ENCODE results near the gene MRPL10.
A peak's percentile ranks its signal among the peaks of the same experiment; 100 is the strongest.

The MRPL10 gene

DNA sequence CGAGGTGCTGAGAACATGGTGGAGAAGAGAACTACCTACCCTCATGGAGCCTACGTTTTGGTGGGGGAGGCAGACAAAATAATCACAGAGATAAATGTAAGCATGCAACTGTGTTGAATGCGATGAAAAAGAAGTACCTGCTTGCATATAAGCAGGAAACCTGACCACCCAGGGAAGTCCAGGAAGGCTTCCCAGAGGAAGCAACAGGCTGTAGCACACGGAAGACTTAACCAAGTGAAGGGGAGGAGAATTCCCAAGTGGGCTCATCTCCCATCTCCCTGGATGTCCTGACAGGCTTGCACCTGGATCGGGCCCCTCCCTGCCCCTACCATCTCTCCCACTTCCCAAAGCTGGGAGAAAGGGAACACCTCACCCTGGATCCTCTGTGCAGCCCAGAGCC, 7.7 kb upstream of the MRPL10 start:
- CTCF ChIA-PET: interaction anchor here (1.5 to 32.3 kb wide), 5 partner anchors 8 to 179 kb away, joined by 4 to 1547 read pairs (median 114); partner anchors contain the start of genes LRRC46, MRPL10 and SP2
- POLR2A ChIA-PET: no interaction called here
- H3K4me3 ChIP-seq (ENCODE audit: low read depth, low read length): no peak overlapping the region
- no peak for DNase-seq (ENCODE audit: low read depth, low spot score)
- TF ChIP-seq CTCF (IDR thresholded peaks at IDR 0.05; ENCODE audit: insufficient read depth, low read length, missing control alignments): no peak

- no peak overlapping the region for H3K4me3 ChIP-seq (ENCODE audit: low read depth, low read length)
- DNase-seq (ENCODE audit: low read depth, low spot score): no peak
- CTCF ChIA-PET: interaction anchor here (1.4 to 32.3 kb wide), 4 partner anchors 13 to 179 kb away, joined by 3 to 1547 read pairs (median 161); partner anchors contain the start of genes SP2 and SP6
- POLR2A ChIA-PET: interaction anchor here (0.5 kb wide), 1 partner anchor 25 kb away, joined by 4 read pairs; no protein-coding TSS in a partner anchor
- no peak for TF ChIP-seq CTCF (IDR thresholded peaks at IDR 0.05; ENCODE audit: insufficient read depth, low read length, missing control alignments)
Observed at GRCh38 chr17:47838636-47839035, 7.3 kb upstream of the MRPL10 start.

DNA sequence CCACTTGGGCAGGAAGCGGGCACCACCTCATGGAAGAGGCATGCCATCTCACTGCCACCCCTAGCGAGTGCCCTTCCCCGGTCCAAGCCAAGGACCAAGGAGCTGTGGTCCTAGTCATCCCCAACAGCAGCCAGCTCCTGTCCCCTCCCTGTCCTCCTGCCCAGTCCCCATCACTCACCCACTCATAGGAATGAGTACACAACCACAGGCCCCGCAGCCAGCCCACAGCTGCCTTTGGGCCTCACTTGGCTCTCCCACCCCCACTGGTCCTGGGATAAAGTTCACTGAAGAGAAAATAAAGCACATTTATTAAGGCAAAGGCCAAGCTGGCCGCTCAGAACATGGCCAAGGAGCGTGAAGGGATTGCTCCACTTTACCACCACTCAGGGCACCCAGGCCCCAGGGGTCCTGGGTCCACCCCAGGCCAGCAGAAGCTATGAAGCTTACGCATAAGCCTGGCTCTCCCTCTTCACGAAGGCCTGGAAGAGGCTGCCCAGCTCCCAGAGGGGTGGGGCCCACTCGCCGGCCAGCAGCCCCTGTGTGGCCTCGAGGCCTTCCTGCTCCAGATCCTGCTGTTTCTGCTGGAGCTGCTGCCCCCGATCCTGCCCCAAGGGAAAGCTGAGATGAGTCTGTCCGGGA, 6.2 kb upstream of the MRPL10 start:
- H3K4me3 ChIP-seq (ENCODE audit: low read depth, low read length): no peak overlapping the region
- CTCF ChIA-PET: interaction anchor here (0.9 to 32.3 kb wide), 6 partner anchors 9 to 133 kb away, joined by 3 to 1547 read pairs (median 5); partner anchors contain the start of genes SP2 and SP6
- DNase-seq (ENCODE audit: low read depth, low spot score): no peak
- POLR2A ChIA-PET: interaction anchor here (1.0 kb wide), 1 partner anchor 58 kb away, joined by 3 read pairs; the partner anchor contains the start of gene SP2
- no peak for TF ChIP-seq CTCF (IDR thresholded peaks at IDR 0.05; ENCODE audit: insufficient read depth, low read length, missing control alignments)

GRCh38 chr17:47836601-47837000, 5.3 kb upstream of the MRPL10 start:
- no peak overlapping the region for H3K4me3 ChIP-seq (ENCODE audit: low read depth, low read length)
- TF ChIP-seq CTCF (IDR thresholded peaks at IDR 0.05; ENCODE audit: insufficient read depth, low read length, missing control alignments): no peak
- DNase-seq (ENCODE audit: low read depth, low spot score): no peak
- ChIA-PET POLR2A (no interaction called here), CTCF (interaction anchor here (1.2 to 32.3 kb wide), 6 partner anchors 10 to 113 kb away, joined by 3 to 1547 read pairs (median 6); partner anchors contain the start of gene SP2)

DNA sequence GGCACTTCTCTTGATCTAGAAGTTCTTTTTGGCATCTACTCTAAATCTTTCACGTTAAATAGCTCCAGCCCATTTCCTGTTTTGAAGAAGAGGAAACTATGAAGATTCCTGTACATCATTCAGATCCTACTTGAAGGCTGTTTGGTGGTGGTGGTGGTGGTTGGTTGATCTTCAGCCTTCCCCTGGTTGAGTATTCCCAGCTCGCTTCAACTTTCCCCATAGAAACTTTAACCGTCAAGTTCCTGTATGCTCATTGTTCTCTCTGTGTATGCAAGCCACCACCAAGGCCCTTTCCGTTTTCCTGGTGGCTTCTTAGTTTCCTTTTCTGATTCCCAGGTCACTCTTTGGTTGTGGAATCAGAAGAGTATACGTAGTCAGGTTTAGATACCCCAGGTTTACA, 3.4 kb upstream of the MRPL10 start:
- POLR2A ChIA-PET: no interaction called here
- no peak overlapping the region for H3K4me3 ChIP-seq (ENCODE audit: low read depth, low read length)
- CTCF ChIA-PET: interaction anchor here (0.9 to 32.3 kb wide), 3 partner anchors 10 to 52 kb away, joined by 3 to 1547 read pairs (median 3); partner anchors contain the start of gene SP2
- no peak for TF ChIP-seq CTCF (IDR thresholded peaks at IDR 0.05; ENCODE audit: insufficient read depth, low read length, missing control alignments)
- no peak for DNase-seq (ENCODE audit: low read depth, low spot score)

- ChIA-PET CTCF (interaction anchor here (1.6 to 2.8 kb wide), 7 partner anchors 10 to 115 kb away, joined by 3 to 34 read pairs (median 8); partner anchors contain the start of genes OSBPL7 and SCRN2), POLR2A (interaction anchor here (0.6 to 1.7 kb wide), 11 partner anchors 9 to 208 kb away, joined by 3 to 15 read pairs (median 4); partner anchors contain the start of genes OSBPL7 and SCRN2)
- no peak for TF ChIP-seq CTCF (IDR thresholded peaks at IDR 0.05; ENCODE audit: insufficient read depth, low read length, missing control alignments)
- peak overlapping the region; percentile 64 for H3K4me3 ChIP-seq (ENCODE audit: low read depth, low read length)
- DNase-seq (ENCODE audit: low read depth, low spot score): no peak
Observed at GRCh38 chr17:47831934-47832327, 590 bp upstream of the MRPL10 start.
